ENCODE measurements around the gene ILF3.
"Not testable (repeated sequence)": the region's sequence is repeated elsewhere in the genome, so short reads cannot be mapped to it uniquely, and the experiment has no call there.

The ILF3 gene

GRCh38 chr19:10670182-10670581, 16.0 kb downstream of the ILF3 start:
- no peak overlapping the region for H3K4ac ChIP-seq (ENCODE audit: low read depth, low read length)
- no peaks in the 10 kb centered on the region for H3K27me3 ChIP-seq (ENCODE audit: insufficient read depth, low read length, poor library complexity)
- no peak overlapping the region for H3K56ac ChIP-seq (ENCODE audit: low read length)
- no peaks in the 10 kb centered on the region for H3K4me1 ChIP-seq (ENCODE audit: control insufficient read depth, low read depth, low read length)
- no peak overlapping the region for H3K4me3 ChIP-seq (ENCODE audit: low read length)
- H2BK5ac ChIP-seq (ENCODE audit: low read length), result no peak overlapping the region
- H3K27ac ChIP-seq (ENCODE audit: low read depth, low read length), result no peak overlapping the region
- no peak overlapping the region for H3K9ac ChIP-seq (ENCODE audit: low read length)
- H4K5ac ChIP-seq (ENCODE audit: low read length), result no peak overlapping the region
- peaks cover 92% of the 10 kb centered on the region for H3K79me2 ChIP-seq (ENCODE audit: control insufficient read depth, insufficient read depth, low read length)
- no peak overlapping the region for H4K8ac ChIP-seq (ENCODE audit: low read depth, low read length)
- no peak overlapping the region for H2BK15ac ChIP-seq (replicated peaks; ENCODE audit: low read depth)
- H3K23ac ChIP-seq (ENCODE audit: low read length), result no peak overlapping the region
- DNase-seq, result no peak
- H3K79me1 ChIP-seq (ENCODE audit: low read length), result peaks cover 10% of the 10 kb centered on the region
- no peak overlapping the region for H2BK120ac ChIP-seq (ENCODE audit: low read depth, low read length)
- H3K18ac ChIP-seq (ENCODE audit: low read length), result no peak overlapping the region
- WGBS (ENCODE audit: extremely low coverage, insufficient coverage, low lambda C conversion rate), result no CpG with 5 or more reads among the region's 1 CpG
- no peak overlapping the region for H3K4me2 ChIP-seq (ENCODE audit: low read length)
- peaks cover 19% of the 10 kb centered on the region for H3K36me3 ChIP-seq (ENCODE audit: control insufficient read depth, insufficient read depth, low read length)
- H2AK5ac ChIP-seq (ENCODE audit: low read length), result no peak overlapping the region

- no peak overlapping the region for H2BK15ac ChIP-seq (replicated peaks; ENCODE audit: low read depth)
- no peak overlapping the region for H3K18ac ChIP-seq (ENCODE audit: low read length)
- no peak overlapping the region for H3K4me3 ChIP-seq (ENCODE audit: low read length)
- no peak overlapping the region for H3K9ac ChIP-seq (ENCODE audit: low read length)
- H3K27me3 ChIP-seq (ENCODE audit: insufficient read depth, low read length, poor library complexity), result no peaks in the 10 kb centered on the region
- H4K8ac ChIP-seq (ENCODE audit: low read depth, low read length), result no peak overlapping the region
- H3K36me3 ChIP-seq (ENCODE audit: control insufficient read depth, insufficient read depth, low read length), result peaks cover 22% of the 10 kb centered on the region
- no peak overlapping the region for H3K4ac ChIP-seq (ENCODE audit: low read depth, low read length)
- H3K27ac ChIP-seq (ENCODE audit: low read depth, low read length), result no peak overlapping the region
- no peak overlapping the region for H3K23ac ChIP-seq (ENCODE audit: low read length)
- WGBS (ENCODE audit: extremely low coverage, insufficient coverage, low lambda C conversion rate), result no CpG with 5 or more reads among the region's 24 CpGs
- H3K56ac ChIP-seq (ENCODE audit: low read length), result no peak overlapping the region
- no peak for DNase-seq
- H2BK5ac ChIP-seq (ENCODE audit: low read length), result no peak overlapping the region
- H2AK5ac ChIP-seq (ENCODE audit: low read length), result no peak overlapping the region
- peaks cover 14% of the 10 kb centered on the region for H3K79me1 ChIP-seq (ENCODE audit: low read length)
- no peaks in the 10 kb centered on the region for H3K4me1 ChIP-seq (ENCODE audit: control insufficient read depth, low read depth, low read length)
- no peak overlapping the region for H3K4me2 ChIP-seq (ENCODE audit: low read length)
- H2BK120ac ChIP-seq (ENCODE audit: low read depth, low read length), result no peak overlapping the region
- H4K5ac ChIP-seq (ENCODE audit: low read length), result no peak overlapping the region
- peaks cover 91% of the 10 kb centered on the region for H3K79me2 ChIP-seq (ENCODE audit: control insufficient read depth, insufficient read depth, low read length)
These were observed 17.0 kb downstream of the ILF3 start for GRCh38 chr19:10670876-10671804.

- H2BK120ac ChIP-seq (ENCODE audit: low read depth, low read length); DNase-seq; H2AK5ac ChIP-seq (ENCODE audit: low read length); H3K9ac ChIP-seq (ENCODE audit: low read length); H4K8ac ChIP-seq (ENCODE audit: low read depth, low read length); H2BK5ac ChIP-seq (ENCODE audit: low read length); H3K4me2 ChIP-seq (ENCODE audit: low read length); H3K27me3 ChIP-seq (ENCODE audit: insufficient read depth, low read length, poor library complexity); H3K18ac ChIP-seq (ENCODE audit: low read length); H3K4me1 ChIP-seq (ENCODE audit: control insufficient read depth, low read depth, low read length); H3K4me3 ChIP-seq (ENCODE audit: low read length); H3K56ac ChIP-seq (ENCODE audit: low read length); H2BK15ac ChIP-seq (replicated peaks; ENCODE audit: low read depth); H3K27ac ChIP-seq (ENCODE audit: low read depth, low read length); H3K4ac ChIP-seq (ENCODE audit: low read depth, low read length); H4K5ac ChIP-seq (ENCODE audit: low read length); H3K23ac ChIP-seq (ENCODE audit: low read length): not testable (repeated sequence)
- no CpG with 5 or more reads among the region's 3 CpGs for WGBS (ENCODE audit: extremely low coverage, insufficient coverage, low lambda C conversion rate)
- peaks cover 14% of the 10 kb centered on the region for H3K79me1 ChIP-seq (ENCODE audit: low read length)
- H3K79me2 ChIP-seq (ENCODE audit: control insufficient read depth, insufficient read depth, low read length), result peaks cover 86% of the 10 kb centered on the region
- H3K36me3 ChIP-seq (ENCODE audit: control insufficient read depth, insufficient read depth, low read length), result peaks cover 21% of the 10 kb centered on the region
These were observed 17.8 kb downstream of the ILF3 start for GRCh38 chr19:10671922-10672321.

- not testable (repeated sequence) for H3K4me3 ChIP-seq (ENCODE audit: low read length); DNase-seq; H3K9ac ChIP-seq (ENCODE audit: low read length); H4K8ac ChIP-seq (ENCODE audit: low read depth, low read length); H3K27me3 ChIP-seq (ENCODE audit: insufficient read depth, low read length, poor library complexity); H2AK5ac ChIP-seq (ENCODE audit: low read length); H3K4me2 ChIP-seq (ENCODE audit: low read length); H2BK5ac ChIP-seq (ENCODE audit: low read length); H3K18ac ChIP-seq (ENCODE audit: low read length); H2BK120ac ChIP-seq (ENCODE audit: low read depth, low read length); H3K56ac ChIP-seq (ENCODE audit: low read length); H3K27ac ChIP-seq (ENCODE audit: low read depth, low read length); H3K4ac ChIP-seq (ENCODE audit: low read depth, low read length); H3K23ac ChIP-seq (ENCODE audit: low read length); H3K4me1 ChIP-seq (ENCODE audit: control insufficient read depth, low read depth, low read length); H4K5ac ChIP-seq (ENCODE audit: low read length); H2BK15ac ChIP-seq (replicated peaks; ENCODE audit: low read depth)
- peaks cover 44% of the 10 kb centered on the region for H3K36me3 ChIP-seq (ENCODE audit: control insufficient read depth, insufficient read depth, low read length)
- no CpG with 5 or more reads among the region's 8 CpGs for WGBS (ENCODE audit: extremely low coverage, insufficient coverage, low lambda C conversion rate)
- H3K79me2 ChIP-seq (ENCODE audit: control insufficient read depth, insufficient read depth, low read length), result peaks cover 80% of the 10 kb centered on the region
- peaks cover 24% of the 10 kb centered on the region for H3K79me1 ChIP-seq (ENCODE audit: low read length)
These were observed 21.1 kb downstream of the ILF3 start for GRCh38 chr19:10675214-10675613.

GRCh38 chr19:10677751-10678150, 23.6 kb downstream of the ILF3 start:
- Histone ChIP-seq H3K4ac (ENCODE audit: low read depth, low read length) (no peak overlapping the region), H4K8ac (ENCODE audit: low read depth, low read length) (no peak overlapping the region), H3K18ac (ENCODE audit: low read length) (no peak overlapping the region), H3K79me2 (ENCODE audit: control insufficient read depth, insufficient read depth, low read length) (peaks cover 77% of the 10 kb centered on the region), H2AK5ac (ENCODE audit: low read length) (no peak overlapping the region), H3K36me3 (ENCODE audit: control insufficient read depth, insufficient read depth, low read length) (peaks cover 58% of the 10 kb centered on the region), H3K9ac (ENCODE audit: low read length) (no peak overlapping the region), H2BK120ac (ENCODE audit: low read depth, low read length) (no peak overlapping the region), H4K5ac (ENCODE audit: low read length) (no peak overlapping the region), H3K4me1 (ENCODE audit: control insufficient read depth, low read depth, low read length) (no peaks in the 10 kb centered on the region), H3K27me3 (ENCODE audit: insufficient read depth, low read length, poor library complexity) (no peaks in the 10 kb centered on the region), H3K4me2 (ENCODE audit: low read length) (no peak overlapping the region), H3K4me3 (ENCODE audit: low read length) (no peak overlapping the region), H3K56ac (ENCODE audit: low read length) (no peak overlapping the region), H2BK5ac (ENCODE audit: low read length) (no peak overlapping the region), H3K27ac (ENCODE audit: low read depth, low read length) (no peak overlapping the region), H3K23ac (ENCODE audit: low read length) (no peak overlapping the region), H3K79me1 (ENCODE audit: low read length) (peaks cover 28% of the 10 kb centered on the region), H2BK15ac (replicated peaks; ENCODE audit: low read depth) (no peak overlapping the region)
- no CpG with 5 or more reads among the region's 13 CpGs for WGBS (ENCODE audit: extremely low coverage, insufficient coverage, low lambda C conversion rate)
- DNase-seq, result no peak
